GM19025 (cell line): Measurements from ENCODE around the gene EIF4E.
"Not testable (repeated sequence)": the region's sequence is repeated elsewhere in the genome, so short reads cannot be mapped to it uniquely, and the experiment has no call there.

ENCODE experiments used
- ATAC-seq: cut with Tn5 transposase; IDR thresholded peaks from one replicate; pipeline ENCODE4 v1.9.1; 2021; ENCODE audit warnings: mild to moderate bottlenecking, low read depth, moderate library complexity; ENCODE audit not compliant: unreplicated experiment

EIF4E gene

GRCh38 chr4:98934851-98935250, 5.9 kb upstream of the EIF4E start:
- not testable (repeated sequence) for ATAC-seq

- ATAC-seq, result no peak
These were observed 3.6 kb upstream of the EIF4E start for GRCh38 chr4:98932539-98932938.

GRCh38 chr4:98930311-98930865, 1.5 kb upstream of the EIF4E start:
- ATAC-seq, result no peak

GRCh38 chr4:98929341-98930267, 671 bp upstream of the EIF4E start:
- ATAC-seq, result peak; percentile 36

- peak; percentile 28 for ATAC-seq
These were observed 815 bp downstream of the EIF4E start for GRCh38 chr4:98928131-98928504.

- ATAC-seq, result not testable (repeated sequence)
These were observed 2.7 kb downstream of the EIF4E start for GRCh38 chr4:98926257-98926656.

- ATAC-seq, result no peak
These were observed 7.6 kb downstream of the EIF4E start for GRCh38 chr4:98921292-98921691.

GRCh38 chr4:98919996-98920395, 8.9 kb downstream of the EIF4E start:
- ATAC-seq, result no peak

- ATAC-seq, result not testable (repeated sequence)
These were observed 18.2 kb downstream of the EIF4E start for GRCh38 chr4:98910728-98911127.

- no peak for ATAC-seq
These were observed 19.1 kb downstream of the EIF4E start for GRCh38 chr4:98909646-98910401.

GRCh38 chr4:98908703-98909262, 20.1 kb downstream of the EIF4E start:
- ATAC-seq, result no peak

GRCh38 chr4:98908182-98908581, 20.8 kb downstream of the EIF4E start:
- no peak for ATAC-seq

GRCh38 chr4:98905839-98906238, 23.1 kb downstream of the EIF4E start:
- no peak for ATAC-seq

GRCh38 chr4:98905297-98905696, 23.6 kb downstream of the EIF4E start:
- no peak for ATAC-seq

GRCh38 chr4:98903963-98904362, 25.0 kb downstream of the EIF4E start:
- ATAC-seq, result no peak

- ATAC-seq, result no peak
These were observed 25.4 kb downstream of the EIF4E start for GRCh38 chr4:98903561-98903960.

GRCh38 chr4:98899277-98899676, 29.7 kb downstream of the EIF4E start:
- ATAC-seq, result no peak

GRCh38 chr4:98891478-98892337, 37.2 kb downstream of the EIF4E start:
- no peak for ATAC-seq

GRCh38 chr4:98890702-98891455, 38.1 kb downstream of the EIF4E start:
- no peak for ATAC-seq
